Lung (tissue), 12 donors: ENCODE measurements around the gene DAO. TPM values are rescaled to one million over a fixed set of nuclear protein-coding genes. Genes with fewer than 3 reads are reported as not detected.

Experiments used
- ATAC-seq: fragments of 200-7000 bp; cut with Tn5 transposase; one replicate; pipeline ENCODE4 v1.9.1; 2020; ENCODE audit warnings: moderate number of reproducible peaks; ENCODE audit not compliant: insufficient read depth, low FRiP score
- DNase-seq, 3 donors: peaks; one replicate each; pipeline ENCODE4 v3.0.0-alpha.2; 2013 to 2017
- H3K27ac ChIP-seq, 2 donors: one replicate each; pipeline ENCODE4 v1.5.1; 2013; ENCODE audit warnings: mild to moderate bottlenecking in 2 of 2, moderate library complexity in 2 of 2, control low read depth in 1 of 2, inconsistent platforms in 1 of 2, low read depth in 1 of 2, low read length in 1 of 2
- H3K27me3 ChIP-seq, 3 donors: one replicate each; pipeline ENCODE4 v1.5.1; 2013; ENCODE audit warnings: low read length in 2 of 3; ENCODE audit not compliant: control insufficient read depth in 3 of 3, insufficient read depth in 3 of 3
- H3K36me3 ChIP-seq, 4 donors: one replicate each; pipeline ENCODE4 v1.5.1; 2013; ENCODE audit warnings: low read length in 4 of 4, mild to moderate bottlenecking in 1 of 4, moderate library complexity in 1 of 4; ENCODE audit not compliant: control insufficient read depth in 4 of 4, insufficient read depth in 4 of 4
- H3K4me1 ChIP-seq, 5 donors: one replicate each; pipeline ENCODE4 v1.5.1; 2013; ENCODE audit warnings: low read length in 5 of 5, mild to moderate bottlenecking in 2 of 5, moderate library complexity in 1 of 5; ENCODE audit not compliant: control insufficient read depth in 5 of 5, insufficient read depth in 5 of 5
- H3K4me3 ChIP-seq: one replicate; pipeline ENCODE4 v1.5.1; 2013; ENCODE audit warnings: mild to moderate bottlenecking, control low read depth, moderate library complexity
- H3K9ac ChIP-seq, 2 donors: one replicate each; pipeline ENCODE4 v1.5.1; 2013; ENCODE audit warnings: low read length in 2 of 2, control low read depth in 1 of 2; ENCODE audit not compliant: insufficient read depth in 1 of 2
- H3K9me3 ChIP-seq, 4 donors: one replicate each; pipeline ENCODE4 v1.5.1; 2013; ENCODE audit warnings: low read length in 3 of 4, mild to moderate bottlenecking in 1 of 4, moderate library complexity in 1 of 4; ENCODE audit not compliant: control insufficient read depth in 4 of 4, insufficient read depth in 3 of 4
- CTCF ChIP-seq: IDR thresholded peaks from 2 replicates; pipeline ENCODE4 v1.5.1; 2012; ENCODE audit warnings: mild to moderate bottlenecking; ENCODE audit errors: control extremely low read depth, extremely low read depth
- WGBS, 2 donors: extraction: QIAGEN DNeasy Blood & Tissue Kit; methylation state at CpG; one replicate each; pipeline ENCODE4 v1.1.7; 2013; 5-methylcytosine and 5-hydroxymethylcytosine counted together
- polyA plus RNA-seq, 2 donors: library from polyadenylated mRNA; stranded (reverse); fragments of 200-250 nt; gene quantifications; one replicate each; pipeline ENCODE4 v1.2.1, GENCODE V29; 2013
- total RNA-seq, 2 donors: library from RNA; depleted of rRNA in 1 of 2; stranded (reverse); fragments of >200 nt in 1 of 2; gene quantifications; one replicate each; pipeline ENCODE4 v1.2.1, GENCODE V29; 2014 to 2021
- donor health status: control.
- donor health status: control.
- donor health status: Bipolar disorder and iron deficiency.
- donor health status: healthy.
- donor health status: DM: yes; HTN: yes; CAD: no.

Gene DAO
- total and polyA plus RNA-seq, 4 donors: 0.08 TPM; not detected in 3

GRCh38 chr12:108832730-108833354, 47.0 kb upstream of the DAO start:
- Histone ChIP-seq H3K36me3 (peaks cover 3 to 25% (median 12%) of the 10 kb centered on the region in 4 donors), H3K27ac (peak overlapping the region; percentile 84 to 96), H3K9ac (peak overlapping the region in 1 of 2 donors; percentile 67), H3K4me1 (peaks cover 15 to 48% (median 34%) of the 10 kb centered on the region in 5 donors), H3K9me3 (no peaks in the 10 kb centered on the region), H3K27me3 (no peaks in the 10 kb centered on the region), H3K4me3 (no peak overlapping the region)
- WGBS, 2 donors: 50 to 72% methylated on average over 10 of the region's 10 CpGs
- TF ChIP-seq CTCF: no peak
- ATAC-seq: peak; percentile 77
- DNase-seq: peak; percentile 64 to 80 (median 80)

GRCh38 chr12:108833355-108833733, 46.5 kb upstream of the DAO start:
- ATAC-seq (peak; percentile 41), DNase-seq (peak in 2 of 3 donors; percentile 34 to 44)
- WGBS, 2 donors: 37 to 70% methylated on average over 9 of the region's 9 CpGs
- Histone ChIP-seq H3K4me3 (no peak overlapping the region), H3K9me3 (no peaks in the 10 kb centered on the region), H3K4me1 (peaks cover 13 to 46% (median 29%) of the 10 kb centered on the region in 5 donors), H3K9ac (peak overlapping the region in 1 of 2 donors; percentile 67), H3K27me3 (no peaks in the 10 kb centered on the region), H3K27ac (peak overlapping the region; percentile 84 to 96), H3K36me3 (peaks cover 3 to 25% (median 13%) of the 10 kb centered on the region in 4 donors)
- no peak for TF ChIP-seq CTCF

- no peak overlapping the region for H3K4me3 ChIP-seq
- peak; percentile 83 to 89 (median 85) for DNase-seq
- TF ChIP-seq CTCF: no peak
- H3K9ac ChIP-seq: peak overlapping the region in 1 of 2 donors; percentile 43
- peaks cover 3 to 25% (median 16%) of the 10 kb centered on the region in 4 donors for H3K36me3 ChIP-seq
- H3K27ac ChIP-seq: peak overlapping the region; percentile 84 to 96
- ATAC-seq: no peak
- 59 to 80% methylated on average over 12 of the region's 12 CpGs for WGBS, 2 donors
- H3K27me3 ChIP-seq: no peaks in the 10 kb centered on the region
- H3K9me3 ChIP-seq: no peaks in the 10 kb centered on the region
- H3K4me1 ChIP-seq: peaks cover 13 to 44% (median 25%) of the 10 kb centered on the region in 5 donors
Observed at GRCh38 chr12:108833757-108834472, 46.0 kb upstream of the DAO start.
